HFF-Myc (cell line): ENCODE results near the gene USP36.

Experiments
- DNase-seq: peaks from one replicate; pipeline ENCODE4 v3.0.0-alpha.2; 2011; ENCODE audit warnings: low read depth; ENCODE audit errors: extremely low read depth
- H3K4me3 ChIP-seq: replicated peaks from 2 replicates; pipeline ENCODE4 v1.5.1; 2011; ENCODE audit warnings: low read depth, mild to moderate bottlenecking, control low read depth, low read length
- TF ChIP-seq, protein P1 (sequence below): IDR thresholded peaks from 2 replicates; pipeline ENCODE4 v1.5.1; 2012; ENCODE audit warnings: mild to moderate bottlenecking, low read depth, low read length, control low read depth; ENCODE audit errors: missing control alignments

The USP36 gene

DNA sequence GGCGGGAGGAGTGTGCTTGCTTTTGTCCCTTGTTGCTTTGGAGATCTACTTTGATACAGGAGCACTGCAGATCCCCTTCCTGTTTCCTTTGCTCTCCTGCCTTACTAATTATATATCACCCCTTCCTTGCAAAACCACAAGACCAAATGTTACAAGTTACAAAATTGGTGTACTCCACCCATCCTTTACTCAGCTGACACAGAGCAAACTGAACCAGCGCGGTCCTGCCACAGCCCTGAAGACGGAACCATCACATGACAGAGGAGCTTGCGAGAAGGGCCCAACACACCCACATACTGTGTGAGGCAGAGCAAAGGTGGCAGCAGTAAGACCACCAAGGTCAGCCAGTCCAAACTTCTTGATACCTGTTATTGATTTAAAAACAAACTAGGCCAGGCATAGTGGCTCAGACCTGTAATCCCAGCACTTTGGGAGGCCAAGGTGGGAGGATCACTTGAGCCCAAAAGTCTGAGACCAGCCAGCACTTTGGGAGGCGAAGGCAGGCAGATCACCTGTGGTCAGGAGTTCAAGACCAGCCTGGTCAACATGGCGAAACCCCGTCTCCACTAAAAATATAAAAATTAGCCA is 91.8 kb downstream of the USP36 start:
- peak; percentile 51 for DNase-seq
- H3K4me3 ChIP-seq: no peak overlapping the region
- TF ChIP-seq, protein P1, sequence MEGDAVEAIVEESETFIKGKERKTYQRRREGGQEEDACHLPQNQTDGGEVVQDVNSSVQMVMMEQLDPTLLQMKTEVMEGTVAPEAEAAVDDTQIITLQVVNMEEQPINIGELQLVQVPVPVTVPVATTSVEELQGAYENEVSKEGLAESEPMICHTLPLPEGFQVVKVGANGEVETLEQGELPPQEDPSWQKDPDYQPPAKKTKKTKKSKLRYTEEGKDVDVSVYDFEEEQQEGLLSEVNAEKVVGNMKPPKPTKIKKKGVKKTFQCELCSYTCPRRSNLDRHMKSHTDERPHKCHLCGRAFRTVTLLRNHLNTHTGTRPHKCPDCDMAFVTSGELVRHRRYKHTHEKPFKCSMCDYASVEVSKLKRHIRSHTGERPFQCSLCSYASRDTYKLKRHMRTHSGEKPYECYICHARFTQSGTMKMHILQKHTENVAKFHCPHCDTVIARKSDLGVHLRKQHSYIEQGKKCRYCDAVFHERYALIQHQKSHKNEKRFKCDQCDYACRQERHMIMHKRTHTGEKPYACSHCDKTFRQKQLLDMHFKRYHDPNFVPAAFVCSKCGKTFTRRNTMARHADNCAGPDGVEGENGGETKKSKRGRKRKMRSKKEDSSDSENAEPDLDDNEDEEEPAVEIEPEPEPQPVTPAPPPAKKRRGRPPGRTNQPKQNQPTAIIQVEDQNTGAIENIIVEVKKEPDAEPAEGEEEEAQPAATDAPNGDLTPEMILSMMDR: no peak

DNA sequence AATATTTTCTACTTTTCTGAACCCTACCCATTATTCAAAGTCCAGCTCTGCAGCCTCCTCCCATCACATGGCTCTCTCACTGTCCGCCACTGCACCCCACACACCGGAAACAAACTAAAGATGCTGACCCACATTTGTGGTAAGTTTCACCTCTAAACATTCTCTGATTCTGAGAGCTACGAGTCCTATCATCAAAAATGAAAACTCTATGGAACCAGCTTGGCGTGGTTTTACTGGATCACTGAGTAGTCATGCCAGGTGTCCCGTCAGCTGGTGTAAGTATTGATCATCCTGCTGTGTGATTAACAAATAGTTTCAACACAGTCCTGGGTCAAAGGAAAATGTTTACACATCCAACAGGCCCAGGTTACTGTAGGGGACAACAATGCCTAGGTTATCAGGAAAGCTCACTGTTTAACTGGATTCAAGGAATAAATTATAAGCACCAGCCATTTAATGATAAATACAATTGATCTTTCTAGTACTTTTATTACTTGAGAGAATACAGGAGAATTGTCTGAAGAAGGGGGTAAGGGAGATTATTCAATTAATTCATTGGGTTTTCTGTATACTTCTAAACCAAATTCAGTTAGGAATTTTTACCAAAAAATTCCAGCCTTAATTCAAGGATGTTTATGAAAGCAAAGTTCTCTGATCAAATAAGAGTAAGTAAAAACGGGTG is 92.4 kb downstream of the USP36 start:
- TF ChIP-seq, protein P1: no peak
- no peak for DNase-seq
- no peak overlapping the region for H3K4me3 ChIP-seq

DNA sequence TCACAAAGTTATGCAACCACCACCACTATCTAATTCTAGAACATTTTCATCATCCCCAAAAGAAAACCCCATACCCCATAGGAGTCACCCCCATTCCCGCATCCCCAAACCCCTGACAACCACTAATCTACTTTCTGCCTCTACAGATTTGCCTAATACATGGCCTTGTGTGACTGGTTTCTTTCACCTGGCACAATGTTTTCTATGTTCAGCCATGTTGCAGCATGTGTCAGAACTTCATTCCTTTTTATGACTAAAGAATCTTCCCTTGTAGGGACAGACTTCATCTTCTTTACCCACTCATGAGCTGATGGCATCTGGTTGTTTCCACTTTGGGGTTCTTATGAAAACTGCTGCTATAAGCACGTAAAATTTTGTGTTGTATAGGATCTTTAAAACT is 93.1 kb downstream of the USP36 start:
- TF ChIP-seq, protein P1: no peak
- DNase-seq: no peak
- H3K4me3 ChIP-seq: no peak overlapping the region

DNA sequence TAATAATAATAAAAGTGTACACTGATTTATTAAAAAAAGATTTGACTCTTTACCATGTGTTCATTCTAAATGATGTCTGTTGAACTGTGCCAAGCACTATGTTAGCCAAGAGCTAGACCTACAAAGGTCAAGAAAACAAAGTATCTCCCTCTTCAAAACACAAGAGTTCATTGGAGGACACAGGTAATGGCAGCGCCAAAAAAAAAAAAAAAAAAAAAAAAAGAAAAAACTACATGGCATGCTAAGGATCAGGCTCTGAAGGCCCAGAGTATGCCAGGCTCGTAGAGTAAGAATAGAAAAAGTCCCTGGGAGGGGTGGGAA is 93.7 kb downstream of the USP36 start:
- DNase-seq: no peak
- H3K4me3 ChIP-seq: no peak overlapping the region
- TF ChIP-seq, protein P1: no peak

DNA sequence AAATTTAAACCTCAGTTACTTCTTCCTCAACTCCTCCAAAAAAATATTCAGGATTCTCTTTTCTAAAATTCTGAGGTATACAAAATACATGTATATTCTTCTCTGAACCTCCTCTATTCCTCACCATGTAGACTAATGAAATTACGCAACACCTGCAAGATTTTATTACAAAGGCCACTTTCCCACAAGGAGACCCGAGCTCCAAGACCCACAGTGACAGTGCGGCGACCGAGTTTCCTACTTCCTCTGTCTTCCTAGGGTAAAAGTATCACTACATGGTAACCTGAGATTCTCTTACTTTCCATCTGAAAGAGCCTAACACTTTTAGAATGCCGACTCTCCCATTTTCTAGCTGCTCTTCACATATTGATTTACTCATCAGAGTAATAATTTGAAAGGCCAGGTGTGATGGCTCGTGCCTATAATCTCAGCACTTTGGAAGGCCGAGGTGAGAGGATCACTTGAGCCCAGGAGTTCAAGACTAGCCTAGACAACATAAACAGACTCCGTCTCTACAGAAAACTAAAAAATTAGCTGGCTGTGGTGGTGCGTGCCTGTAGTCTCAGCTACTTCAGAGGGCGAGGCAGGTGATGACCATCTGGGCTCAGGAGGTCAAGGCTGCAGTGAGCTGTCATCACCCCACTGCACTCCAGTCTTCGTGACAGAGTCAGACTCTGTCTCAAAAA is 94.2 kb downstream of the USP36 start:
- TF ChIP-seq, protein P1: no peak
- H3K4me3 ChIP-seq: no peak overlapping the region
- no peak for DNase-seq
